H7 (cell line): ENCODE results near the gene PDLIM1. TPM values are rescaled to one million over a fixed set of nuclear protein-coding genes. Genes with fewer than 3 reads are reported as not detected.

ENCODE experiments used
- DNase-seq: peaks from one replicate; pipeline ENCODE4 v3.0.0; 2012
- H3K27me3 ChIP-seq: 2 replicates; pipeline ENCODE4 v1.6.0; 2011; ENCODE audit warnings: mild to moderate bottlenecking, low read length; ENCODE audit not compliant: control insufficient read depth, insufficient read depth
- H3K36me3 ChIP-seq: replicated peaks from 2 replicates; pipeline ENCODE4 v1.5.1; 2011; ENCODE audit warnings: low read length; ENCODE audit not compliant: control insufficient read depth, insufficient read depth
- H3K4me3 ChIP-seq: 2 replicates; pipeline ENCODE4 v1.5.1; 2011; ENCODE audit warnings: low read depth, mild to moderate bottlenecking, control low read depth, low read length, moderate library complexity; ENCODE audit not compliant: insufficient read depth
- total RNA-seq: library from RNA; depleted of rRNA; stranded (reverse); fragments of >200 nt; shearing (Covaris generic); gene quantifications from 2 replicates; pipeline ENCODE4 v1.2.3, GENCODE V29; 2014

Gene PDLIM1
- total RNA-seq, 1 experiment from 2014 or later, result 32.4 TPM

GRCh38 chr10:95253686-95254085, 37.1 kb downstream of the PDLIM1 start:
- no peaks in the 10 kb centered on the region for H3K27me3 ChIP-seq
- peaks cover 3% of the 10 kb centered on the region for H3K36me3 ChIP-seq
- no peak overlapping the region for H3K4me3 ChIP-seq
- DNase-seq, result no peak

GRCh38 chr10:95253007-95253406, 37.8 kb downstream of the PDLIM1 start:
- no peaks in the 10 kb centered on the region for H3K27me3 ChIP-seq
- no peak for DNase-seq
- H3K4me3 ChIP-seq, result no peak overlapping the region
- H3K36me3 ChIP-seq, result peaks cover 4% of the 10 kb centered on the region

GRCh38 chr10:95250856-95251255, 39.9 kb downstream of the PDLIM1 start:
- Histone ChIP-seq H3K4me3 (no peak overlapping the region), H3K36me3 (peaks cover 13% of the 10 kb centered on the region), H3K27me3 (no peaks in the 10 kb centered on the region)
- no peak for DNase-seq

- peaks cover 20% of the 10 kb centered on the region for H3K36me3 ChIP-seq
- DNase-seq, result no peak
- H3K27me3 ChIP-seq, result no peaks in the 10 kb centered on the region
- no peak overlapping the region for H3K4me3 ChIP-seq
Observed at GRCh38 chr10:95249467-95249866, 41.3 kb downstream of the PDLIM1 start.

GRCh38 chr10:95248989-95249388, 41.8 kb downstream of the PDLIM1 start:
- no peak for DNase-seq

GRCh38 chr10:95247881-95248583, 42.8 kb downstream of the PDLIM1 start:
- DNase-seq, result no peak

More at GRCh38 chr10:95248989-95249388, 41.8 kb downstream of the PDLIM1 start:
- no peak overlapping the region for H3K4me3 ChIP-seq
- H3K27me3 ChIP-seq, result no peaks in the 10 kb centered on the region
- H3K36me3 ChIP-seq, result peaks cover 21% of the 10 kb centered on the region

GRCh38 chr10:95247200-95247880, 43.5 kb downstream of the PDLIM1 start:
- DNase-seq, result no peak
- H3K4me3 ChIP-seq, result no peak overlapping the region
- no peaks in the 10 kb centered on the region for H3K27me3 ChIP-seq
- H3K36me3 ChIP-seq, result peaks cover 21% of the 10 kb centered on the region

More at GRCh38 chr10:95247881-95248583, 42.8 kb downstream of the PDLIM1 start:
- peaks cover 21% of the 10 kb centered on the region for H3K36me3 ChIP-seq
- no peaks in the 10 kb centered on the region for H3K27me3 ChIP-seq
- no peak overlapping the region for H3K4me3 ChIP-seq

GRCh38 chr10:95246582-95247051, 44.2 kb downstream of the PDLIM1 start:
- H3K27me3 ChIP-seq, result no peaks in the 10 kb centered on the region
- DNase-seq, result peak; percentile 78
- H3K4me3 ChIP-seq, result no peak overlapping the region
- H3K36me3 ChIP-seq, result peaks cover 24% of the 10 kb centered on the region

GRCh38 chr10:95245425-95246055, 45.3 kb downstream of the PDLIM1 start:
- H3K36me3 ChIP-seq, result peaks cover 21% of the 10 kb centered on the region
- H3K27me3 ChIP-seq, result no peaks in the 10 kb centered on the region
- H3K4me3 ChIP-seq, result no peak overlapping the region
- no peak for DNase-seq

GRCh38 chr10:95244152-95244551, 46.7 kb downstream of the PDLIM1 start:
- no peak for DNase-seq
- Histone ChIP-seq H3K4me3 (no peak overlapping the region), H3K27me3 (no peaks in the 10 kb centered on the region), H3K36me3 (peaks cover 21% of the 10 kb centered on the region)

- Histone ChIP-seq H3K36me3 (peaks cover 22% of the 10 kb centered on the region), H3K4me3 (no peak overlapping the region), H3K27me3 (no peaks in the 10 kb centered on the region)
- DNase-seq, result no peak
Observed at GRCh38 chr10:95243318-95243617, 47.5 kb downstream of the PDLIM1 start.

- no peak overlapping the region for H3K4me3 ChIP-seq
- no peaks in the 10 kb centered on the region for H3K27me3 ChIP-seq
- H3K36me3 ChIP-seq, result peaks cover 27% of the 10 kb centered on the region
- DNase-seq, result peak; percentile 67
Observed at GRCh38 chr10:95242581-95243317, 48.1 kb downstream of the PDLIM1 start.

- no peak overlapping the region for H3K4me3 ChIP-seq
- H3K27me3 ChIP-seq, result no peaks in the 10 kb centered on the region
- no peak for DNase-seq
- H3K36me3 ChIP-seq, result peaks cover 24% of the 10 kb centered on the region
Observed at GRCh38 chr10:95241533-95241932, 49.3 kb downstream of the PDLIM1 start.

- no peak for DNase-seq
- peaks cover 22% of the 10 kb centered on the region for H3K36me3 ChIP-seq
- H3K27me3 ChIP-seq, result no peaks in the 10 kb centered on the region
- no peak overlapping the region for H3K4me3 ChIP-seq
Observed at GRCh38 chr10:95240811-95241210, 50.0 kb downstream of the PDLIM1 start.
